ENCODE results near the gene EPB41L4A.

EPB41L4A gene

GRCh38 chr5:112146323-112147226 lies 272.5 kb downstream of the EPB41L4A start:
- peak; percentile 74 for DNase-seq

GRCh38 chr5:112143690-112144089 lies 275.4 kb downstream of the EPB41L4A start:
- DNase-seq = no peak

- no peak for DNase-seq
These were observed 276.3 kb downstream of the EPB41L4A start for GRCh38 chr5:112142769-112143270.

GRCh38 chr5:112141582-112141981 lies 277.5 kb downstream of the EPB41L4A start:
- no peak for DNase-seq

GRCh38 chr5:112138526-112138925 lies 280.6 kb downstream of the EPB41L4A start:
- no peak for DNase-seq

GRCh38 chr5:112136773-112137172 lies 282.3 kb downstream of the EPB41L4A start:
- DNase-seq = no peak

- no peak for DNase-seq
These were observed 291.2 kb downstream of the EPB41L4A start for GRCh38 chr5:112127861-112128260.

- DNase-seq = no peak
These were observed 292.1 kb downstream of the EPB41L4A start for GRCh38 chr5:112126982-112127381.

- peak; percentile 36 for DNase-seq
These were observed 293.2 kb downstream of the EPB41L4A start for GRCh38 chr5:112125903-112126302.

GRCh38 chr5:112124788-112125187 lies 294.3 kb downstream of the EPB41L4A start:
- no peak for DNase-seq

GRCh38 chr5:112123086-112123485 lies 296.0 kb downstream of the EPB41L4A start:
- no peak for DNase-seq

- no peak for DNase-seq
These were observed 296.7 kb downstream of the EPB41L4A start for GRCh38 chr5:112122353-112122752.

GRCh38 chr5:112121258-112121657 lies 297.8 kb downstream of the EPB41L4A start:
- DNase-seq = no peak

GRCh38 chr5:112119969-112120368 lies 299.1 kb downstream of the EPB41L4A start:
- DNase-seq = no peak

- no peak for DNase-seq
These were observed 299.6 kb downstream of the EPB41L4A start for GRCh38 chr5:112119508-112119907.

- DNase-seq = no peak
These were observed 301.5 kb downstream of the EPB41L4A start for GRCh38 chr5:112117551-112117950.

GRCh38 chr5:112116371-112116770 lies 302.7 kb downstream of the EPB41L4A start:
- DNase-seq = no peak

GRCh38 chr5:112113565-112113964 lies 305.5 kb downstream of the EPB41L4A start:
- no peak for DNase-seq

All from right hindlimb (tissue), 1 donor.